ENCODE results near the gene KRTAP5-5. TPM values are rescaled to one million over a fixed set of nuclear protein-coding genes. Genes with fewer than 3 reads are reported as not detected.

The KRTAP5-5 gene
- total RNA-seq, 1 experiment from 2014 or later: not detected

- no peak overlapping the region for H3K14ac ChIP-seq (ENCODE audit: insufficient read depth, low read length)
- H3K27me3 ChIP-seq (ENCODE audit: insufficient read depth, low read length): no peaks in the 10 kb centered on the region; the same call in 1 of the 2 replicates
- DNase-seq: no peak
- H3K18ac ChIP-seq (ENCODE audit: insufficient read length, low read depth, low read length): no peak overlapping the region
- H3K23me2 ChIP-seq (ENCODE audit: insufficient read length, low read depth, low read length, poor library complexity, severe bottlenecking): no peaks in the 10 kb centered on the region
- H3K79me2 ChIP-seq (ENCODE audit: insufficient read depth, low read length): no peaks in the 10 kb centered on the region
- no peak overlapping the region for H2BK15ac ChIP-seq (ENCODE audit: low read depth, low read length)
- no peak overlapping the region for H4K8ac ChIP-seq (replicated peaks; ENCODE audit: insufficient read length, low read depth, low read length)
- H2BK5ac ChIP-seq (ENCODE audit: insufficient read length, low read length): no peak overlapping the region
- H3K9ac ChIP-seq (ENCODE audit: extremely low read depth, insufficient read length, low read length): no peak overlapping the region
- no peak overlapping the region for H3K27ac ChIP-seq (ENCODE audit: insufficient read length, low read depth, low read length)
- no peak overlapping the region for H2AK5ac ChIP-seq (ENCODE audit: insufficient read length, low read length)
- TF ChIP-seq CTCF (conservative IDR thresholded peaks at IDR 0.05): no peak
- no peak overlapping the region for H2BK20ac ChIP-seq (ENCODE audit: low read depth, low read length, poor library complexity, severe bottlenecking)
- Mint-ChIP-seq H3K4me3 (no peak overlapping the region), H3K4me1 (peaks cover 4 to 9% of the 10 kb centered on the region in 2 experiments; a peak in 3 of 4 replicates), H3K9me3 (no peaks in the 10 kb centered on the region), H3K36me3 (ENCODE audit: insufficient read depth in 1 of 3, low read depth in 3 of 3) (no peaks in the 10 kb centered on the region), H3K27me3 (ENCODE audit: low read depth) (peaks cover 49% of the 10 kb centered on the region), H3K27ac (no peak overlapping the region)
- no peak overlapping the region for H3T11ph ChIP-seq (ENCODE audit: low read length)
- H3K79me1 ChIP-seq (ENCODE audit: insufficient read depth, low read depth, low read length, poor library complexity, severe bottlenecking): no peaks in the 10 kb centered on the region
- H2AFZ ChIP-seq (ENCODE audit: low read length): no peak overlapping the region
- H3K56ac ChIP-seq (ENCODE audit: insufficient read length, low read depth, low read length): no peak overlapping the region
- no peak overlapping the region for H4K91ac ChIP-seq (ENCODE audit: insufficient read length, low read depth, low read length)
- no peaks in the 10 kb centered on the region for H3K9me3 ChIP-seq (ENCODE audit: control insufficient read depth, low read depth, low read length)
- no peak overlapping the region for H3K4ac ChIP-seq (ENCODE audit: low read depth, low read length)
- no peaks in the 10 kb centered on the region for H4K20me1 ChIP-seq (ENCODE audit: control insufficient read depth, insufficient read depth, insufficient read length)
- no peak overlapping the region for H3K23ac ChIP-seq (ENCODE audit: insufficient read length, low read depth, low read length)
- WGBS (ENCODE audit: extremely low coverage, insufficient read length, low lambda C conversion rate): no CpG with 5 or more reads among the region's 26 CpGs
- H4K5ac ChIP-seq (ENCODE audit: insufficient read length, low read depth, low read length): no peak overlapping the region
- H3K4me2 ChIP-seq (ENCODE audit: insufficient read depth, insufficient read length, low read length): no peak overlapping the region
- H2BK120ac ChIP-seq (ENCODE audit: low read depth, low read length, poor library complexity, severe bottlenecking): no peak overlapping the region
- no peaks in the 10 kb centered on the region for H3K4me1 ChIP-seq (ENCODE audit: insufficient read depth, low read length)
- no peak overlapping the region for H2BK12ac ChIP-seq (ENCODE audit: insufficient read length, low read depth, low read length)
Measured at GRCh38 chr11:1655168-1656060, 25.8 kb downstream of the KRTAP5-5 start.
